NCI-H82 (cell line): ENCODE results near the gene PAMR1.
"Not testable (repeated sequence)": the region's sequence is repeated elsewhere in the genome, so short reads cannot be mapped to it uniquely, and the experiment has no call there.

ENCODE experiments used
- DNase-seq: peaks from one replicate; lab custom pipeline; 2025; lab: John Stamatoyannopoulos, UW

The PAMR1 gene

GRCh38 chr11:35545391-35546003, 20.1 kb upstream of the PAMR1 start:
- peak; percentile 2 for DNase-seq

- peak; percentile 10 for DNase-seq
Measured at GRCh38 chr11:35543481-35543880, 18.1 kb upstream of the PAMR1 start.

- DNase-seq: no peak
Measured at GRCh38 chr11:35541621-35542375, 16.4 kb upstream of the PAMR1 start.

GRCh38 chr11:35540526-35540925, 15.1 kb upstream of the PAMR1 start:
- no peak for DNase-seq

GRCh38 chr11:35539781-35540281, 14.4 kb upstream of the PAMR1 start:
- peak; percentile 4 for DNase-seq

- DNase-seq: no peak
Measured at GRCh38 chr11:35539256-35539655, 13.8 kb upstream of the PAMR1 start.

DNA sequence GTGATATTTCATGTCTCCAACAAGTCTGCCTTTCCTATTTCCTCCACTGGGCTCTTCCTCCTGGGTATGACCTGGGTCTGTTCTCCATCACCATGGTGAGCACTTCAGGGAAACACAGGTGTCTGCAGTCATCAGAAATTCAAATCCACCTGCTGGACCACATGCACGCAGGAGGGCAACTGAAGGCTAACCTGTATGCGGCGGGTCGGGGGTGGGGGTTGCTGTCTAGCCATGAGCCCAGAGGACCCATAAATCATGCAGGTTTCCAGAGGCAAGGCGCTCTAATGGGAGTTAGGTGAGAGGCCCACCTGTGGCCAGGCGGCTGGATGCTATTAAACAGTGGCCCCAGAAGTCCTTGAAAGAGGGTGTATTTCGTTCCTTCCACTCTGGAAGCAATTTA, 11.1 kb upstream of the PAMR1 start:
- no peak for DNase-seq

GRCh38 chr11:35531246-35531645, 5.8 kb upstream of the PAMR1 start:
- DNase-seq: no peak

GRCh38 chr11:35529971-35530495, 4.6 kb upstream of the PAMR1 start:
- no peak for DNase-seq

- DNase-seq: peak; percentile 30
Measured at GRCh38 chr11:35526370-35526792, 965 bp upstream of the PAMR1 start.

- DNase-seq: no peak
Measured at GRCh38 chr11:35524780-35525179, 636 bp downstream of the PAMR1 start.

DNA sequence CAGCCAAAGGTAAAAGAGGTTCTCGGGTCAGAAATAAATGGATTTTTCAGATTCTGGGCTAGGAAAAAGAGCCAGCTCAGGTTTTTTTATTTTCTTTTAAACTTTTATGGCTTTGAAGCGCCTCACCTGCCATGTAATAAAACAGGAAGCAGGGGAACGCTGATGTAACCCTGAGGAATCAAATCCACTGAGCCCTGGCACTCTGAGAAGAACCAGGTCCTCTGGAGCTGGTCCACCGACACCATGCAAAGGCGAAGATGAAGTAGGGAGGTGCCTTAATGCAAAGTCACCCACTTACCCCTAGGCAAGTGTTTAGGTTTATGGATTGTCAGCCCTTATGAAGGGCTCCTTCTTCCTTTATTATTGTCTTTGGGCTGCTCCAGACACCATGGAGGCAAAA, 1.6 kb downstream of the PAMR1 start:
- DNase-seq: no peak

DNA sequence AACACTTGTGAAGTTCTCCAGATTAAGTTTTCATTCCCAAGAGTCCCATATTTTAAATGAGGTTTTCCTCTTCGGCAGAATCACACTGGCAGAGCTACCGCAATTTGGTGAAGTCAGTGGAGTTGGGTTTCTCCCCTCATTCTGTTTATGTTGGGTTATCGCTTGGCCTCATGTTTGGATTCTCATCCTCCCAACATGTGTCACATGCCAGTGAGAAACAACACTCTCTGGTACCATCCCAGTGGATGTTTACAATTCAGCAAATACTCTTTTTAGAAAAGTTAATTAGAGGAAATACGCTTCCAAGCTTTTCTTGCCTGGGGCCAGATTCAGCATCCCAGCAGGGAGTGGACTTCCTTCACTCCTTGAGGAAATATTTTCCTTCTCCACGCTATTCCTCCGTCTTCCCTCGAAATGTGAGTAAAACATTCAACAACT, 2.1 kb downstream of the PAMR1 start:
- no peak for DNase-seq

DNA sequence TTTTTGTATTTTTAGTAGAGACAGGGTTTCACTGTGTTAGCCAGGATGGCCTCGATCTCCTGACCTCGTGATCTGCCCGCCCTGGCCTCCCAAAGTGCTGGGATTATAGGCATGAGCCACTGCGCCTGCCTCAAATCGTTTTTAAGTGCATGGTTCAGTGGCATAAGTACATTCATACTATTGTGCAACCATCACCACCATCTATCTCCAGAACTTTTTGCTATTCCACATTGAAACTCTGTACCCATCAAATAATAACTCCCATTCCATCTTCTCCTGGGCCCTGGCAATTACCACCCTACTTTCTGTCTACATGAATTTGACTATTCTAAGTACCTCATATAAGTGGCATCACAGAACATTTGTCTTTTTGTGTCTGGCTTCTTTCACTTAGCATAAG, 3.3 kb downstream of the PAMR1 start:
- DNase-seq: not testable (repeated sequence)

- DNase-seq: no peak
Measured at GRCh38 chr11:35520376-35520775, 5.0 kb downstream of the PAMR1 start.

DNA sequence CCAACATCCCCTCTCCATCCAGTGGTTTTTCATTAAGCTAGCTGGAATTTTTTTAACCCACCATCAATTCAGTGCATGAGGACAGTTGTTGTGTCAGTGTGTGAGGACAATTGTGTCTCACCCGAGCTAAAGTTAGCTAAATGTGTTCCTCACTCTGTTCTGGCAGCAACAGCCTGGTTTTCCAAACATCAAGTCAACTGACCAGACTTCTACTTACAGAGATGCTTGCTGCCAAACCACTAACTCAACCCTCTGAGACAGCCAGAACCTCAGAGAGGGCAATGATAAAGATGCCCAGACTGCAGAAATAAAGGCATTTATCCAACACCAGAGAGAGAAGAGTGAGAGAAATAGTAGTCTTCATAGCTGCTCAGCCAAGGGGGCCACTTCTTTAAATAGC, 6.7 kb downstream of the PAMR1 start:
- DNase-seq: no peak

- DNase-seq: no peak
Measured at GRCh38 chr11:35517481-35517880, 7.9 kb downstream of the PAMR1 start.

- no peak for DNase-seq
Measured at GRCh38 chr11:35516403-35516802, 9.0 kb downstream of the PAMR1 start.

DNA sequence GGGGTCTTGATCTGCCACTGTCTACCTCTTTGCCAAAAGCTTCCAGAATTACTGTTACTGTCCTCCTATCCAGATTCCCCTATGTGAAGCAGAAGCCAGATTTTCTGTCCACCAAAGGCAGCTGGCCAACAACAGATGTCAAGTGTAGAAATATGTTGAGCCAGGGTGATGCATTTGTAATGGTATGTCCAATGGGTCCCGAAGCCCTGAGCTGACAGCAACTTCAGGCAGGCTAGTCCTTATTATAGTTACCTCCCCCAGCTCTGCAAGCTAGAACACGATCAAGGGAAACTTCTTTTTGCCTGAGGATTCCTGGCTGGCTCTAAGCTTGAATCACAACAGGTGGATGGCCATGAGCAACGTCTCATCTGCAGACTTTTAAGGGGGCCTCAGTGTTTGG, 10.2 kb downstream of the PAMR1 start:
- peak; percentile 2 for DNase-seq

DNA sequence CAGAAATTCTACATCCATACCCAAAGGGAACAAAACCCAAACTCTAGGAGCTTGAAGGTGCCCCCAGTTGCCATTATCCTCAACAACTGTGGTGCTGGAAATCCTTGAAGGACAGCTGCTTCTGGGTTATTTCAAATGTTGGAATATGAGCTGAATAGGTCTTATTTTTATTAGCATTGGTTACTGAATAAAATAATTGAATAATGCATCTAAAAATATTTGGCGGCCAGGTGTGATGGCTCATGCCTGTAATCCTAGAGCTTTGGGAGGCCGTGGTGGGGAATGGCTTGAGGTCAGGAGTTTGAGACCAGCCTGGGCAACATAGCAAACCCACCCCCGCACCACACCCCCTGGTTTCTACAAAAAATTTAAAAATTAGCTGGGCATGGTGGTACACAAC, 10.9 kb downstream of the PAMR1 start:
- DNase-seq: no peak

- DNase-seq: peak; percentile 13
Measured at GRCh38 chr11:35511666-35512065, 13.8 kb downstream of the PAMR1 start.

- no peak for DNase-seq
Measured at GRCh38 chr11:35507688-35508087, 17.7 kb downstream of the PAMR1 start.

GRCh38 chr11:35501776-35502175, 23.6 kb downstream of the PAMR1 start:
- DNase-seq: no peak
